GM18502 (cell line): ENCODE measurements around the gene EPS8L1.
"Not testable (repeated sequence)": the region's sequence is repeated elsewhere in the genome, so short reads cannot be mapped to it uniquely, and the experiment has no call there.

Experiments
- ATAC-seq: cut with Tn5 transposase; IDR thresholded peaks from one replicate; pipeline ENCODE4 v1.9.1; 2021; ENCODE audit warnings: mild to moderate bottlenecking; ENCODE audit not compliant: unreplicated experiment, poor library complexity

EPS8L1 gene

GRCh38 chr19:55092423-55093318 is 17.0 kb downstream of the EPS8L1 start:
- no peak for ATAC-seq

GRCh38 chr19:55094456-55095259 is 19.0 kb downstream of the EPS8L1 start:
- ATAC-seq = no peak

- no peak for ATAC-seq
Measured at GRCh38 chr19:55095260-55096060, 19.8 kb downstream of the EPS8L1 start.

- ATAC-seq = no peak
Measured at GRCh38 chr19:55096061-55096701, 20.5 kb downstream of the EPS8L1 start.

GRCh38 chr19:55097864-55098715 is 22.4 kb downstream of the EPS8L1 start:
- ATAC-seq = no peak

- ATAC-seq = no peak
Measured at GRCh38 chr19:55098716-55099556, 23.3 kb downstream of the EPS8L1 start.

- no peak for ATAC-seq
Measured at GRCh38 chr19:55099557-55100506, 24.2 kb downstream of the EPS8L1 start.

GRCh38 chr19:55101261-55101660 is 25.6 kb downstream of the EPS8L1 start:
- no peak for ATAC-seq

GRCh38 chr19:55103190-55103589 is 27.5 kb downstream of the EPS8L1 start:
- no peak for ATAC-seq

GRCh38 chr19:55105237-55105636 is 29.6 kb downstream of the EPS8L1 start:
- no peak for ATAC-seq

GRCh38 chr19:55106591-55106990 is 30.9 kb downstream of the EPS8L1 start:
- no peak for ATAC-seq

GRCh38 chr19:55107252-55107651 is 31.6 kb downstream of the EPS8L1 start:
- not testable (repeated sequence) for ATAC-seq

GRCh38 chr19:55109527-55110291 is 34.0 kb downstream of the EPS8L1 start:
- no peak for ATAC-seq

GRCh38 chr19:55111238-55111831 is 35.7 kb downstream of the EPS8L1 start:
- ATAC-seq = no peak

GRCh38 chr19:55112246-55112776 is 36.6 kb downstream of the EPS8L1 start:
- ATAC-seq = no peak
